HEK293 (cell line): ENCODE data around the gene PSTPIP2.

Experiments
- CTCF ChIA-PET: fragments of 350-600 bp; formaldehyde crosslinking; extraction: SDS; loops from one replicate; lab custom pipeline; 2021; ENCODE audit warnings: antibody characterized with exemption; lab: Yijun Ruan, JAX
- POLR2A ChIA-PET: fragments of 300-600 bp; formaldehyde crosslinking; extraction: SDS; loops from one replicate; lab custom pipeline; 2020; ENCODE audit warnings: antibody characterized with exemption, inconsistent platforms; lab: Yijun Ruan, JAX
- H3K27ac ChIP-seq: fragments of 200-500 bp; sonication (Bioruptor generic); 2 replicates; pipeline ENCODE4 v1.5.1; 2014; ENCODE audit warnings: low read depth, low read length, control low read depth, inconsistent platforms; ENCODE audit errors: extremely low read depth
- H3K36me3 ChIP-seq, 2 experiments: fragments of 200-500 bp in 1 of 2; sonication (Bioruptor generic) in 1 of 2; 1 replicate in 1 of 2; 2 replicates in 1 of 2; pipeline ENCODE4 v1.5.1; 2014 to 2017; ENCODE audit warnings: inconsistent platforms in 2 of 2, low read length in 2 of 2; ENCODE audit not compliant: control insufficient read depth in 2 of 2, insufficient read depth in 1 of 2
- H3K4me1 ChIP-seq: fragments of 200-500 bp; sonication (Bioruptor generic); 2 replicates; pipeline ENCODE4 v1.5.1; 2014; ENCODE audit warnings: mild to moderate bottlenecking, low read length, inconsistent platforms; ENCODE audit not compliant: control insufficient read depth, insufficient read depth
- H3K4me3 ChIP-seq: 2 replicates; pipeline ENCODE4 v1.5.1; 2011; ENCODE audit warnings: low read depth, mild to moderate bottlenecking, control low read depth, low read length, moderate library complexity
- H3K9me3 ChIP-seq: fragments of 200-500 bp; sonication (Bioruptor generic); 2 replicates; pipeline ENCODE4 v1.5.1; 2014; ENCODE audit warnings: low read depth, low read length, inconsistent platforms; ENCODE audit not compliant: control insufficient read depth, insufficient read depth
- GLIS1 ChIP-seq: fragments of 450-650 bp; formaldehyde crosslinking; IDR thresholded peaks from 2 replicates; pipeline ENCODE4 v1.5.1; 2016; ENCODE audit warnings: missing biosample characterization, missing genetic modification characterization
- KLF16 ChIP-seq: fragments of 450-650 bp; formaldehyde crosslinking; IDR thresholded peaks from 2 replicates; pipeline ENCODE4 v1.5.1; 2017; ENCODE audit warnings: missing biosample characterization, missing genetic modification characterization
- MEIS1 ChIP-seq: sonication (generic); formaldehyde crosslinking; IDR thresholded peaks from 2 replicates; pipeline ENCODE4 v1.8.1; 2022; ENCODE audit warnings: missing genetic modification reagents, mild to moderate bottlenecking, borderline replicate concordance
- SALL2 ChIP-seq: fragments of 450-650 bp; formaldehyde crosslinking; IDR thresholded peaks from 2 replicates; pipeline ENCODE4 v1.5.0; 2017; ENCODE audit warnings: missing biosample characterization, mild to moderate bottlenecking, missing genetic modification characterization, borderline replicate concordance
- SP7 ChIP-seq: fragments of 450-650 bp; formaldehyde crosslinking; IDR thresholded peaks from 2 replicates; pipeline ENCODE4 v1.5.1; 2016; ENCODE audit warnings: missing biosample characterization, missing genetic modification characterization
- ZBTB1 ChIP-seq: fragments of 450-650 bp; formaldehyde crosslinking; IDR thresholded peaks from 2 replicates; pipeline ENCODE4 v1.5.1; 2016; ENCODE audit warnings: missing biosample characterization, missing genetic modification characterization
- ZBTB17 ChIP-seq: fragments of 450-650 bp; formaldehyde crosslinking; IDR thresholded peaks from 2 replicates; pipeline ENCODE4 v1.5.1; 2016; ENCODE audit warnings: missing biosample characterization, missing genetic modification characterization
- ZBTB20 ChIP-seq: fragments of 450-650 bp; formaldehyde crosslinking; IDR thresholded peaks from 2 replicates; pipeline ENCODE4 v1.5.1; 2016; ENCODE audit warnings: missing biosample characterization, missing genetic modification characterization
- ZFP69B ChIP-seq: fragments of 450-650 bp; formaldehyde crosslinking; IDR thresholded peaks from 2 replicates; pipeline ENCODE4 v1.5.1; 2016; ENCODE audit warnings: missing biosample characterization, missing genetic modification characterization
- ZNF155 ChIP-seq: fragments of 450-650 bp; formaldehyde crosslinking; IDR thresholded peaks from 2 replicates; pipeline ENCODE4 v1.5.1; 2016; ENCODE audit warnings: missing biosample characterization, missing genetic modification characterization
- ZNF157 ChIP-seq: fragments of 450-650 bp; formaldehyde crosslinking; IDR thresholded peaks from 2 replicates; pipeline ENCODE4 v1.5.1; 2016; ENCODE audit warnings: missing biosample characterization, missing genetic modification characterization
- ZNF223 ChIP-seq: fragments of 450-650 bp; formaldehyde crosslinking; IDR thresholded peaks from 2 replicates; pipeline ENCODE4 v1.5.1; 2016; ENCODE audit warnings: missing biosample characterization, missing genetic modification characterization
- ZNF248 ChIP-seq: fragments of 450-650 bp; formaldehyde crosslinking; IDR thresholded peaks from 2 replicates; pipeline ENCODE4 v1.5.1; 2017; ENCODE audit warnings: missing biosample characterization, missing genetic modification characterization
- ZNF394 ChIP-seq: fragments of 450-650 bp; formaldehyde crosslinking; IDR thresholded peaks from 2 replicates; pipeline ENCODE4 v1.5.1; 2016; ENCODE audit warnings: missing biosample characterization, missing genetic modification characterization, mild to moderate bottlenecking, moderate library complexity, borderline replicate concordance
- ZNF416 ChIP-seq: fragments of 450-650 bp; formaldehyde crosslinking; IDR thresholded peaks from 2 replicates; pipeline ENCODE4 v1.5.1; 2016; ENCODE audit warnings: missing biosample characterization, missing genetic modification characterization
- ZNF571 ChIP-seq: fragments of 450-650 bp; formaldehyde crosslinking; IDR thresholded peaks from 2 replicates; pipeline ENCODE4 v1.5.0; 2017; ENCODE audit warnings: missing biosample characterization, missing genetic modification characterization
- ZNF701 ChIP-seq: fragments of 450-650 bp; formaldehyde crosslinking; IDR thresholded peaks from 2 replicates; pipeline ENCODE4 v1.5.1; 2016; ENCODE audit warnings: missing biosample characterization, missing genetic modification characterization
- ZNF747 ChIP-seq: fragments of 450-650 bp; formaldehyde crosslinking; IDR thresholded peaks from 2 replicates; pipeline ENCODE4 v1.5.1; 2016; ENCODE audit warnings: missing biosample characterization, missing genetic modification characterization
- TF ChIP-seq, protein P1 (sequence below): sonication (generic); formaldehyde crosslinking; IDR thresholded peaks from 2 replicates; pipeline ENCODE4 v1.8.1; 2022; ENCODE audit warnings: mild to moderate bottlenecking, moderate library complexity, missing genetic modification reagents
- TF ChIP-seq, protein P2 (sequence below): fragments of 450-650 bp; formaldehyde crosslinking; IDR thresholded peaks from 2 replicates; pipeline ENCODE4 v1.5.1; 2016; ENCODE audit warnings: missing biosample characterization, missing genetic modification characterization, low read depth
- TF ChIP-seq, protein P3 (sequence below): fragments of 450-650 bp; formaldehyde crosslinking; IDR thresholded peaks from 2 replicates; pipeline ENCODE4 v1.5.1; 2016; ENCODE audit warnings: missing biosample characterization, missing genetic modification characterization
- TF ChIP-seq, protein P4 (sequence below): fragments of 450-650 bp; formaldehyde crosslinking; IDR thresholded peaks from 2 replicates; pipeline ENCODE4 v1.5.1; 2016; ENCODE audit warnings: missing biosample characterization, missing genetic modification characterization
- TF ChIP-seq, protein P5 (sequence below): fragments of 450-650 bp; formaldehyde crosslinking; IDR thresholded peaks from 2 replicates; pipeline ENCODE4 v1.5.1; 2016; ENCODE audit warnings: missing biosample characterization, missing genetic modification characterization
- TF ChIP-seq, protein P6 (sequence below): fragments of 450-650 bp; formaldehyde crosslinking; IDR thresholded peaks from 2 replicates; pipeline ENCODE4 v1.5.1; 2016; ENCODE audit warnings: missing biosample characterization, missing genetic modification characterization
- TF ChIP-seq, protein P7 (sequence below): fragments of 450-650 bp; formaldehyde crosslinking; IDR thresholded peaks from 2 replicates; pipeline ENCODE4 v1.5.1; 2016; ENCODE audit warnings: missing biosample characterization, missing genetic modification characterization

PSTPIP2 gene

DNA sequence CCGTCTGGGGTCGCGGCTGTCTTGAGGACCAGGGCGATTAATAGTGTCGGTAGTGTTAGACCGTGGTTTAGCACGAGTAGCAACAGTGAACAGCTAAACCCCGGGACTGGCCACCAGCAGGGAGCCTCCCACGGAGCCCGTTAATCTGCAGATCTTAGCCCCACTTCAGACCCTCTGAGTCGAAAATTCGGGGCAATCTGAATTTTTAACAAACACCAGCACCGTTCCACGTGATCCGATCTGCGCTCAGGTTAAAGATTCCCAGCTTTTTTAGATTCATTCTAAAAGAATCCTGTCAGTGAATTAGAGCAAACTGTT is 26.5 kb upstream of the PSTPIP2 start:
- Histone ChIP-seq H3K4me3 (peak overlapping the region; percentile 99), H3K4me1 (peaks cover 7% of the 10 kb centered on the region; the same call in 1 of the 2 replicates), H3K27ac (peak overlapping the region; percentile 88), H3K36me3 (peaks cover 15 to 23% of the 10 kb centered on the region in 2 experiments), H3K9me3 (no peaks in the 10 kb centered on the region)
- POLR2A ChIA-PET, result interaction anchor here (0.5 to 1.3 kb wide), 6 partner anchors 14 to 363 kb away, joined by 3 to 7 read pairs (median 4); no protein-coding TSS in a partner anchor
- TF ChIP-seq ZBTB20 (tag by site-specific recombination), result peak; percentile 98
- no peak for TF ChIP-seq ZNF155
- TF ChIP-seq, protein P1, sequence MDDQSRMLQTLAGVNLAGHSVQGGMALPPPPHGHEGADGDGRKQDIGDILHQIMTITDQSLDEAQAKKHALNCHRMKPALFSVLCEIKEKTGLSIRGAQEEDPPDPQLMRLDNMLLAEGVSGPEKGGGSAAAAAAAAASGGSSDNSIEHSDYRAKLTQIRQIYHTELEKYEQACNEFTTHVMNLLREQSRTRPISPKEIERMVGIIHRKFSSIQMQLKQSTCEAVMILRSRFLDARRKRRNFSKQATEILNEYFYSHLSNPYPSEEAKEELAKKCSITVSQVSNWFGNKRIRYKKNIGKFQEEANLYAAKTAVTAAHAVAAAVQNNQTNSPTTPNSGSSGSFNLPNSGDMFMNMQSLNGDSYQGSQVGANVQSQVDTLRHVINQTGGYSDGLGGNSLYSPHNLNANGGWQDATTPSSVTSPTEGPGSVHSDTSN (CRISPR knock-in tag), result no peak
- TF ChIP-seq ZFP69B, result no peak
- no peak for TF ChIP-seq SP7
- TF ChIP-seq ZNF394 (tag by site-specific recombination), result no peak
- no peak for TF ChIP-seq ZNF223
- TF ChIP-seq, protein P2, sequence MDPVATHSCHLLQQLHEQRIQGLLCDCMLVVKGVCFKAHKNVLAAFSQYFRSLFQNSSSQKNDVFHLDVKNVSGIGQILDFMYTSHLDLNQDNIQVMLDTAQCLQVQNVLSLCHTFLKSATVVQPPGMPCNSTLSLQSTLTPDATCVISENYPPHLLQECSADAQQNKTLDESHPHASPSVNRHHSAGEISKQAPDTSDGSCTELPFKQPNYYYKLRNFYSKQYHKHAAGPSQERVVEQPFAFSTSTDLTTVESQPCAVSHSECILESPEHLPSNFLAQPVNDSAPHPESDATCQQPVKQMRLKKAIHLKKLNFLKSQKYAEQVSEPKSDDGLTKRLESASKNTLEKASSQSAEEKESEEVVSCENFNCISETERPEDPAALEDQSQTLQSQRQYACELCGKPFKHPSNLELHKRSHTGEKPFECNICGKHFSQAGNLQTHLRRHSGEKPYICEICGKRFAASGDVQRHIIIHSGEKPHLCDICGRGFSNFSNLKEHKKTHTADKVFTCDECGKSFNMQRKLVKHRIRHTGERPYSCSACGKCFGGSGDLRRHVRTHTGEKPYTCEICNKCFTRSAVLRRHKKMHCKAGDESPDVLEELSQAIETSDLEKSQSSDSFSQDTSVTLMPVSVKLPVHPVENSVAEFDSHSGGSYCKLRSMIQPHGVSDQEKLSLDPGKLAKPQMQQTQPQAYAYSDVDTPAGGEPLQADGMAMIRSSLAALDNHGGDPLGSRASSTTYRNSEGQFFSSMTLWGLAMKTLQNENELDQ, result no peak
- TF ChIP-seq, protein P3, sequence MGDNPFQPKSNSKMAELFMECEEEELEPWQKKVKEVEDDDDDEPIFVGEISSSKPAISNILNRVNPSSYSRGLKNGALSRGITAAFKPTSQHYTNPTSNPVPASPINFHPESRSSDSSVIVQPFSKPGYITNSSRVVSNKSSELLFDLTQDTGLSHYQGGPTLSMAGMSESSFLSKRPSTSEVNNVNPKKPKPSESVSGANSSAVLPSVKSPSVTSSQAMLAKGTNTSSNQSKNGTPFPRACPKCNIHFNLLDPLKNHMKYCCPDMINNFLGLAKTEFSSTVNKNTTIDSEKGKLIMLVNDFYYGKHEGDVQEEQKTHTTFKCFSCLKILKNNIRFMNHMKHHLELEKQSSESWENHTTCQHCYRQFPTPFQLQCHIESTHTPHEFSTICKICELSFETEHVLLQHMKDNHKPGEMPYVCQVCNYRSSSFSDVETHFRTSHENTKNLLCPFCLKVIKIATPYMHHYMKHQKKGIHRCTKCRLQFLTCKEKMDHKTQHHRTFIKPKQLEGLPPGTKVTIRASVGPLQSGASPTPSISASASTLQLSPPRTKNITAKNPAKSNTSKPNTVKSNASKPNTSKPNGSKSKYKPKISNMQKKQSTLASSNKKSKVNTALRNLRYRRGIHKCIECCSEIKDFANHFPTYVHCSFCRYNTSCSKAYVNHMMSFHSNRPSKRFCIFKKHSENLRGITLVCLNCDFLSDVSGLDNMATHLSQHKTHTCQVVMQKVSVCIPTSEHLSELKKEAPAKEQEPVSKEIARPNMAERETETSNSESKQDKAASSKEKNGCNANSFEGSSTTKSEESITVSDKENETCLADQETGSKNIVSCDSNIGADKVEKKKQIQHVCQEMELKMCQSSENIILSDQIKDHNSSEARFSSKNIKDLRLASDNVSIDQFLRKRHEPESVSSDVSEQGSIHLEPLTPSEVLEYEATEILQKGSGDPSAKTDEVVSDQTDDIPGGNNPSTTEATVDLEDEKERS (tag by site-specific recombination), result no peak
- TF ChIP-seq ZNF747 (tag by site-specific recombination), result no peak
- no peak for TF ChIP-seq ZBTB1
- TF ChIP-seq, protein P4, sequence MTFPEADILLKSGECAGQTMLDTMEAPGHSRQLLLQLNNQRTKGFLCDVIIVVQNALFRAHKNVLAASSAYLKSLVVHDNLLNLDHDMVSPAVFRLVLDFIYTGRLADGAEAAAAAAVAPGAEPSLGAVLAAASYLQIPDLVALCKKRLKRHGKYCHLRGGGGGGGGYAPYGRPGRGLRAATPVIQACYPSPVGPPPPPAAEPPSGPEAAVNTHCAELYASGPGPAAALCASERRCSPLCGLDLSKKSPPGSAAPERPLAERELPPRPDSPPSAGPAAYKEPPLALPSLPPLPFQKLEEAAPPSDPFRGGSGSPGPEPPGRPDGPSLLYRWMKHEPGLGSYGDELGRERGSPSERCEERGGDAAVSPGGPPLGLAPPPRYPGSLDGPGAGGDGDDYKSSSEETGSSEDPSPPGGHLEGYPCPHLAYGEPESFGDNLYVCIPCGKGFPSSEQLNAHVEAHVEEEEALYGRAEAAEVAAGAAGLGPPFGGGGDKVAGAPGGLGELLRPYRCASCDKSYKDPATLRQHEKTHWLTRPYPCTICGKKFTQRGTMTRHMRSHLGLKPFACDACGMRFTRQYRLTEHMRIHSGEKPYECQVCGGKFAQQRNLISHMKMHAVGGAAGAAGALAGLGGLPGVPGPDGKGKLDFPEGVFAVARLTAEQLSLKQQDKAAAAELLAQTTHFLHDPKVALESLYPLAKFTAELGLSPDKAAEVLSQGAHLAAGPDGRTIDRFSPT (tag by site-specific recombination), result no peak
- no peak; the same call in 1 of the 2 replicates for TF ChIP-seq KLF16 (tag by site-specific recombination)
- TF ChIP-seq, protein P5, sequence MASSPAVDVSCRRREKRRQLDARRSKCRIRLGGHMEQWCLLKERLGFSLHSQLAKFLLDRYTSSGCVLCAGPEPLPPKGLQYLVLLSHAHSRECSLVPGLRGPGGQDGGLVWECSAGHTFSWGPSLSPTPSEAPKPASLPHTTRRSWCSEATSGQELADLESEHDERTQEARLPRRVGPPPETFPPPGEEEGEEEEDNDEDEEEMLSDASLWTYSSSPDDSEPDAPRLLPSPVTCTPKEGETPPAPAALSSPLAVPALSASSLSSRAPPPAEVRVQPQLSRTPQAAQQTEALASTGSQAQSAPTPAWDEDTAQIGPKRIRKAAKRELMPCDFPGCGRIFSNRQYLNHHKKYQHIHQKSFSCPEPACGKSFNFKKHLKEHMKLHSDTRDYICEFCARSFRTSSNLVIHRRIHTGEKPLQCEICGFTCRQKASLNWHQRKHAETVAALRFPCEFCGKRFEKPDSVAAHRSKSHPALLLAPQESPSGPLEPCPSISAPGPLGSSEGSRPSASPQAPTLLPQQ (tag by site-specific recombination), result no peak
- no peak for TF ChIP-seq ZNF157
- TF ChIP-seq, protein P6, sequence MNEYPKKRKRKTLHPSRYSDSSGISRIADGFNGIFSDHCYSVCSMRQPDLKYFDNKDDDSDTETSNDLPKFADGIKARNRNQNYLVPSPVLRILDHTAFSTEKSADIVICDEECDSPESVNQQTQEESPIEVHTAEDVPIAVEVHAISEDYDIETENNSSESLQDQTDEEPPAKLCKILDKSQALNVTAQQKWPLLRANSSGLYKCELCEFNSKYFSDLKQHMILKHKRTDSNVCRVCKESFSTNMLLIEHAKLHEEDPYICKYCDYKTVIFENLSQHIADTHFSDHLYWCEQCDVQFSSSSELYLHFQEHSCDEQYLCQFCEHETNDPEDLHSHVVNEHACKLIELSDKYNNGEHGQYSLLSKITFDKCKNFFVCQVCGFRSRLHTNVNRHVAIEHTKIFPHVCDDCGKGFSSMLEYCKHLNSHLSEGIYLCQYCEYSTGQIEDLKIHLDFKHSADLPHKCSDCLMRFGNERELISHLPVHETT, result no peak
- peak; percentile 59 for TF ChIP-seq GLIS1 (tag by site-specific recombination)
- TF ChIP-seq ZNF248 (tag by site-specific recombination), result no peak
- TF ChIP-seq, protein P7, sequence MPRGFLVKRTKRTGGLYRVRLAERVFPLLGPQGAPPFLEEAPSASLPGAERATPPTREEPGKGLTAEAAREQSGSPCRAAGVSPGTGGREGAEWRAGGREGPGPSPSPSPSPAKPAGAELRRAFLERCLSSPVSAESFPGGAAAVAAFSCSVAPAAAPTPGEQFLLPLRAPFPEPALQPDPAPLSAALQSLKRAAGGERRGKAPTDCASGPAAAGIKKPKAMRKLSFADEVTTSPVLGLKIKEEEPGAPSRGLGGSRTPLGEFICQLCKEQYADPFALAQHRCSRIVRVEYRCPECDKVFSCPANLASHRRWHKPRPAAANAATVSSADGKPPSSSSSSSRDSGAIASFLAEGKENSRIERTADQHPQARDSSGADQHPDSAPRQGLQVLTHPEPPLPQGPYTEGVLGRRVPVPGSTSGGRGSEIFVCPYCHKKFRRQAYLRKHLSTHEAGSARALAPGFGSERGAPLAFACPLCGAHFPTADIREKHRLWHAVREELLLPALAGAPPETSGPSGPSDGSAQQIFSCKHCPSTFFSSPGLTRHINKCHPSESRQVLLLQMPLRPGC (tag by site-specific recombination), result no peak
- no peak for TF ChIP-seq SALL2 (tag by site-specific recombination)
- TF ChIP-seq ZNF571 (tag by site-specific recombination), result no peak
- no peak for TF ChIP-seq MEIS1 (CRISPR knock-in tag)
- no peak for TF ChIP-seq ZNF416 (tag by site-specific recombination)
- TF ChIP-seq ZBTB17 (tag by site-specific recombination), result peak; percentile 86
- no peak for TF ChIP-seq ZNF701
- CTCF ChIA-PET, result interaction anchor here (0.7 to 1.2 kb wide), 2 partner anchors 25 to 554 kb away, joined by 3 to 5 read pairs; no protein-coding TSS in a partner anchor
